HL-60 (cell line): ENCODE data around the gene NALCN.

ENCODE experiments used
- DNase-seq, 2 experiments: peaks; one replicate each; pipeline ENCODE4 v3.0.0-alpha.2; 2010 to 2020; ENCODE audit warnings: low read depth in 1 of 2, low spot score in 1 of 2
- H3K27ac ChIP-seq: fragments of 250-450 bp; sonication (Bioruptor Pico); replicated peaks from 2 replicates; pipeline ENCODE4 v1.5.1; 2020; ENCODE audit warnings: mild to moderate bottlenecking, moderate library complexity
- H3K27me3 ChIP-seq: fragments of 250-450 bp; sonication (Bioruptor Pico); 2 replicates; pipeline ENCODE4 v1.5.1; 2021; ENCODE audit warnings: mild to moderate bottlenecking, moderate library complexity; ENCODE audit not compliant: insufficient read depth, poor library complexity, severe bottlenecking
- H3K4me3 ChIP-seq: replicated peaks from 2 replicates; pipeline ENCODE4 v1.5.1; 2011; ENCODE audit warnings: mild to moderate bottlenecking, control low read depth, low read length; ENCODE audit not compliant: insufficient read depth
- GABPA ChIP-seq: IDR thresholded peaks from 2 replicates; pipeline ENCODE4 v1.6.1; 2012; ENCODE audit warnings: low read depth
- POLR2AphosphoS5 ChIP-seq: IDR thresholded peaks from 2 replicates; pipeline ENCODE4 v1.6.1; 2012; ENCODE audit warnings: low read depth
- REST ChIP-seq: IDR thresholded peaks from 2 replicates; pipeline ENCODE4 v1.6.1; 2012; ENCODE audit warnings: low read depth; ENCODE audit not compliant: insufficient replicate concordance
- SPI1 ChIP-seq: IDR thresholded peaks from 2 replicates; pipeline ENCODE4 v1.6.1; 2012; ENCODE audit warnings: low read depth, mild to moderate bottlenecking, borderline replicate concordance
- TF ChIP-seq, protein P1 (sequence below): IDR thresholded peaks from one replicate; pipeline ENCODE4 v1.5.1; 2011; ENCODE audit warnings: low read length, control low read depth, inconsistent platforms; ENCODE audit not compliant: insufficient read depth

The NALCN gene

DNA sequence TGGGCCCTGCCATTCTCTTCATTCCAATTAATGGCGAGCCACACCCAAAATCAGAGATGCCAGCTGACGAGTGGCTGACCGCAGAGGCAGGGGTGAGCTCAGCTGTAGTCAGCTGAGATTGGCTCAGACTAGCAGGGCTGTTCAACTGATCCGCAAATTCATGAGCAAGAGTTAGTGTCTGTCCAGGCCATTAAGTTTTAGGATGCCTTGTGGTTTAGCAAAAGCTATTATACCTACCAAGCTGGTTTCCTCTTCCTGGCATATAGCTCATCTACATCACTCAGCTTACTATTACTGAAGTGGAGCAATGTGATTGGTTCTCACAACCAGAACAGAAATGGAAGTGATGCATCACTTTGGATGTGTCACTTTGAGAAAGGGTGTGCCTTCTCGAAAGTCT lies 148.7 kb downstream of the NALCN start:
- Histone ChIP-seq H3K27ac (no peak overlapping the region), H3K27me3 (no peaks in the 10 kb centered on the region), H3K4me3 (no peak overlapping the region)
- DNase-seq: no peak
- TF ChIP-seq REST (no peak), POLR2AphosphoS5 (no peak), GABPA (no peak), SPI1 (no peak)
- TF ChIP-seq, protein P1, sequence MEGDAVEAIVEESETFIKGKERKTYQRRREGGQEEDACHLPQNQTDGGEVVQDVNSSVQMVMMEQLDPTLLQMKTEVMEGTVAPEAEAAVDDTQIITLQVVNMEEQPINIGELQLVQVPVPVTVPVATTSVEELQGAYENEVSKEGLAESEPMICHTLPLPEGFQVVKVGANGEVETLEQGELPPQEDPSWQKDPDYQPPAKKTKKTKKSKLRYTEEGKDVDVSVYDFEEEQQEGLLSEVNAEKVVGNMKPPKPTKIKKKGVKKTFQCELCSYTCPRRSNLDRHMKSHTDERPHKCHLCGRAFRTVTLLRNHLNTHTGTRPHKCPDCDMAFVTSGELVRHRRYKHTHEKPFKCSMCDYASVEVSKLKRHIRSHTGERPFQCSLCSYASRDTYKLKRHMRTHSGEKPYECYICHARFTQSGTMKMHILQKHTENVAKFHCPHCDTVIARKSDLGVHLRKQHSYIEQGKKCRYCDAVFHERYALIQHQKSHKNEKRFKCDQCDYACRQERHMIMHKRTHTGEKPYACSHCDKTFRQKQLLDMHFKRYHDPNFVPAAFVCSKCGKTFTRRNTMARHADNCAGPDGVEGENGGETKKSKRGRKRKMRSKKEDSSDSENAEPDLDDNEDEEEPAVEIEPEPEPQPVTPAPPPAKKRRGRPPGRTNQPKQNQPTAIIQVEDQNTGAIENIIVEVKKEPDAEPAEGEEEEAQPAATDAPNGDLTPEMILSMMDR: no peak

GRCh38 chr13:101265934-101266333 lies 150.4 kb downstream of the NALCN start:
- TF ChIP-seq SPI1 (no peak), POLR2AphosphoS5 (no peak), GABPA (no peak), REST (no peak)
- TF ChIP-seq, protein P1: no peak
- no peaks in the 10 kb centered on the region for H3K27me3 ChIP-seq
- H3K4me3 ChIP-seq: no peak overlapping the region
- no peak for DNase-seq
- no peak overlapping the region for H3K27ac ChIP-seq

DNA sequence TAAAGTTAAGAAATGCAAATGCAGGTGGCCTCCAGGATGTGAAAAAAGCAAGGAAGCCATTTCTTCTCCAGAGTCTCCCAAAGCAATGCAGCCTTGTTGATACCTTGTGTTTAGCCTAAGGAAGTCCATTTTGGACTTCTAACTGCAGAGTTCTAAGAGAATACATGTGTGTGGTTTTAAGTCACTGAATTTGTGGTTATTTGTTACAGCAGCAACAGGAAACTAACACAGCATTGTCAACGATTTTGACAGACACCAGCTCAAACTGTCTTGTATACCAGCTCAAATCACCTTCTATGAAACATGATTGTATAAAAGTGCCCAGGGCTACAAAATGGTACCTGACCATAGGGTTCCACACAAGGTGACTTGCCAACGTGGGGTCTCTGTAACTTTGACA lies 151.4 kb downstream of the NALCN start:
- no peak for TF ChIP-seq SPI1
- TF ChIP-seq REST: no peak
- TF ChIP-seq, protein P1: no peak
- no peak for TF ChIP-seq GABPA
- TF ChIP-seq POLR2AphosphoS5: no peak
- Histone ChIP-seq H3K27ac (no peak overlapping the region), H3K27me3 (no peaks in the 10 kb centered on the region), H3K4me3 (no peak overlapping the region)
- no peak for DNase-seq
